HepG2 (cell line): ENCODE data around the gene FRMPD2. TPM values are rescaled to one million over a fixed set of nuclear protein-coding genes. Genes with fewer than 3 reads are reported as not detected.

Experiments
- ATF5 ChIP-seq: sonication (generic); formaldehyde crosslinking; IDR thresholded peaks from 2 replicates; pipeline ENCODE4 v1.4.0; 2020; ENCODE audit warnings: mild to moderate bottlenecking, low read depth, missing genetic modification reagents
- CHD2 ChIP-seq: IDR thresholded peaks from 2 replicates; pipeline ENCODE4 v1.6.1; 2011; ENCODE audit warnings: low read depth, low read length, improper control_type of control experiment
- HIC2 ChIP-seq: sonication (generic); formaldehyde crosslinking; IDR thresholded peaks from 2 replicates; pipeline ENCODE4 v1.9.0; 2022; ENCODE audit warnings: low read depth, missing genetic modification reagents
- JUND ChIP-seq: sonication (generic); formaldehyde crosslinking; IDR thresholded peaks from 2 replicates; pipeline ENCODE4 v1.8.0; 2022; ENCODE audit warnings: mild to moderate bottlenecking, missing genetic modification reagents
- KLF15 ChIP-seq: sonication (generic); formaldehyde crosslinking; IDR thresholded peaks from 2 replicates; pipeline ENCODE4 v1.8.1; 2023; ENCODE audit warnings: borderline replicate concordance, mild to moderate bottlenecking, inconsistent platforms, missing genetic modification reagents, mixed read lengths
- KMT2A ChIP-seq: sonication (generic); formaldehyde crosslinking; IDR thresholded peaks from 2 replicates; pipeline ENCODE4 v1.4.0; 2020; ENCODE audit warnings: missing genetic modification reagents
- MLXIP ChIP-seq: sonication (generic); formaldehyde crosslinking; IDR thresholded peaks from 2 replicates; pipeline ENCODE4 v1.9.0; 2021; ENCODE audit warnings: missing genetic modification reagents, borderline replicate concordance
- SP1 ChIP-seq, 2 experiments: fragments of 450-650 bp in 1 of 2; sonication (generic) in 1 of 2; formaldehyde crosslinking in 1 of 2; IDR thresholded peaks; 2 replicates each; pipeline versions ENCODE4 v1.4.0 to v1.6.1; 2016 to 2020; ENCODE audit warnings: missing genetic modification reagents in 1 of 2
- USF2 ChIP-seq, 2 experiments: sonication (generic) in 1 of 2; formaldehyde crosslinking in 1 of 2; IDR thresholded peaks; 2 replicates each; pipeline versions ENCODE4 v1.5.1 to v1.6.1; 2011 to 2020; ENCODE audit warnings: borderline replicate concordance in 1 of 2, low read depth in 1 of 2, low read length in 1 of 2, mild to moderate bottlenecking in 1 of 2, missing genetic modification reagents in 1 of 2, moderate library complexity in 1 of 2
- ZEB1 ChIP-seq: IDR thresholded peaks from 2 replicates; pipeline ENCODE4 v1.6.1; 2012; ENCODE audit warnings: mild to moderate bottlenecking, low read depth, inconsistent platforms; ENCODE audit not compliant: insufficient replicate concordance
- ZNF180 ChIP-seq: sonication (generic); formaldehyde crosslinking; IDR thresholded peaks from 2 replicates; pipeline ENCODE4 v1.4.0; 2020; ENCODE audit warnings: low read depth, missing genetic modification reagents, borderline replicate concordance
- ZNF460 ChIP-seq: sonication (generic); formaldehyde crosslinking; IDR thresholded peaks from 2 replicates; pipeline ENCODE4 v1.5.1; 2020; ENCODE audit warnings: missing genetic modification reagents, mild to moderate bottlenecking, borderline replicate concordance
- ZNF598 ChIP-seq: sonication (generic); formaldehyde crosslinking; IDR thresholded peaks from 2 replicates; pipeline ENCODE4 v1.5.1; 2020; ENCODE audit warnings: mild to moderate bottlenecking, missing genetic modification reagents, borderline replicate concordance
- ZNF609 ChIP-seq: sonication (generic); formaldehyde crosslinking; IDR thresholded peaks from 2 replicates; pipeline ENCODE4 v1.4.0; 2020; ENCODE audit warnings: mild to moderate bottlenecking, missing genetic modification reagents, borderline replicate concordance
- polyA plus RNA-seq, 8 experiments: library from polyadenylated mRNA; depleted of rRNA in 3 of 8; stranded (reverse) in 7 of 8; unstranded in 1 of 8; fragments of >200 nt; fragmentation: Illumina TruSeq in 4 of 8; extraction: Trizol in 4 of 8; gene quantifications; 2 replicates each; pipeline versions ENCODE4 v1.2.1 to v1.2.3, GENCODE V29; 2011 to 2016; ENCODE audit warnings: low read depth in 4 of 8, missing spikeins in 1 of 8, mixed read lengths in 1 of 8; ENCODE audit not compliant: insufficient read depth in 1 of 8
- total RNA-seq, 5 experiments: library from RNA; depleted of rRNA; stranded (reverse); fragments of >200 nt; fragmentation: Illumina TruSeq; extraction: Trizol; gene quantifications; 2 replicates each; pipeline ENCODE4 v1.2.3, GENCODE V29; 2016; ENCODE audit warnings: low read depth in 1 of 5

FRMPD2 gene
- total and polyA plus RNA-seq, 2 of the 13 experiments (the other 11 are each of a cell fraction or from before 2014, with no cell fraction given) = 0.45 to 1.3 TPM

GRCh38 chr10:48306265-48306869 is 31.9 kb upstream of the FRMPD2 start, which contains the start of gene MAPK8 (continued):
- TF ChIP-seq ATF5 (CRISPR knock-in tag) (no peak), KMT2A (CRISPR knock-in tag) (peak; percentile 45; the same call in 1 of the 2 replicates), ZEB1 (peak; percentile 81), ZNF460 (no peak), ZNF609 (peak; percentile 63), HIC2 (CRISPR knock-in tag) (no peak), ZNF598 (CRISPR knock-in tag) (peak; percentile 35; the same call in 1 of the 2 replicates), KLF15 (CRISPR knock-in tag) (no peak), USF2 (IDR thresholded peaks at IDR 0.05; ENCODE audit: low read depth, low read length) (peak; percentile 69), USF2 (CRISPR knock-in tag; IDR thresholded peaks at IDR 0.05; ENCODE audit: borderline replicate concordance) (peak; percentile 80), CHD2 (no peak), SP1 (IDR thresholded peaks at IDR 0.05) (no peak), SP1 (CRISPR knock-in tag; IDR thresholded peaks at IDR 0.05) (peak; percentile 88), MLXIP (CRISPR knock-in tag) (no peak), JUND (no peak), ZNF180 (CRISPR knock-in tag) (no peak; the same call in 1 of the 2 replicates)
